GM12874 (cell line): ENCODE results near the gene MTFR1L.

Experiments used
- CTCF ChIP-seq: IDR thresholded peaks from 2 replicates; pipeline ENCODE4 v1.5.1; 2011; ENCODE audit warnings: low read depth, mild to moderate bottlenecking, control low read depth, low read length, moderate library complexity; ENCODE audit not compliant: insufficient read depth

MTFR1L gene

DNA sequence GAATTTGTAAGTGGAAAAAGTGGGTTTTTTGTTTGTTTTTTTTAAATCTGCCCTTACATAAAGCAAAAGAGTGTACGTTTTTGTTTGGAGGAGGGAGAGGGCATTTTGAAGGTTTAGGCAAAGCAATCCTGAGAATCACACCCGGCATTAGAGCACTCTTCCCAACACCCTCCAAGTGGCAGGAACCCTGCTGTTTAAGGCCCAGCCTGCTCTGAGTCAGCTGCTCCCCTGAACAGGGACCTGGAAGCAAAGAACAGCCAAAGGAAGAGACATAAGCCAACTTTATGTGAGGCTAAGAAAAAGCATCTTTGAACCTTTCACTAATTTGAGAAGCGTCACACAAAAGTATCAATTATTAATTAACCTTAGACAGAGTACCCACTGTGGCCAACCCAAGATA lies 16.9 kb downstream of the MTFR1L start:
- TF ChIP-seq CTCF = no peak

DNA sequence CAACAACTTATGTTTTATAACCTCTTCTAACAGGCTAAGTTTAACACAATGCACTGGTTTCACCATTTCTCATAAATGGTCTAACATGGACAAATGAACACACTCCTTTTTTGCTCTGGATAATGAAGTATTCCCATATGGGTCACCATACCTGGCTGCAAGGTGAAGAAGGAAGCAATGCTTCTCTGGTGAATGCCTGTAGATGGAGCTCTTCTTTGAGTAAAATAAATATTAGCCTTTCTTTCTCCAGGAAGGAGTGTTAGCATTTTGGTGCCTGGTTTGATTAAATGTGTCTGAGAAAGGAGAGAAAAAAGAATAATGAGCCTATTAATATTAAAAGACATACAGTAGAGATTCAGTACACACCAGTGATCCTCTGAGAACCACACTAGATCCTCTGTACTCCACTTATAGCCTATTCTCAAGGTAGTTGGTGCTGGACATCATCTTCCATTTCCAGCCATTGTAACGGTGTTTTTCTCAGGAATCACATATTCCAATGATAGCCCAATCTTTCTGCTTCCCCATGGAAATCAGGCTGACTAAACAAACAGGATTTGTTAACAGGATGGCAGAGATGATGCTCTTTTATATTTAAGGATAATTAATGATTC lies 17.6 kb downstream of the MTFR1L start:
- peak; percentile 33; the same call in 1 of the 2 replicates for TF ChIP-seq CTCF

- TF ChIP-seq CTCF = no peak
These were observed 23.7 kb downstream of the MTFR1L start for GRCh38 chr1:25843483-25843882.

DNA sequence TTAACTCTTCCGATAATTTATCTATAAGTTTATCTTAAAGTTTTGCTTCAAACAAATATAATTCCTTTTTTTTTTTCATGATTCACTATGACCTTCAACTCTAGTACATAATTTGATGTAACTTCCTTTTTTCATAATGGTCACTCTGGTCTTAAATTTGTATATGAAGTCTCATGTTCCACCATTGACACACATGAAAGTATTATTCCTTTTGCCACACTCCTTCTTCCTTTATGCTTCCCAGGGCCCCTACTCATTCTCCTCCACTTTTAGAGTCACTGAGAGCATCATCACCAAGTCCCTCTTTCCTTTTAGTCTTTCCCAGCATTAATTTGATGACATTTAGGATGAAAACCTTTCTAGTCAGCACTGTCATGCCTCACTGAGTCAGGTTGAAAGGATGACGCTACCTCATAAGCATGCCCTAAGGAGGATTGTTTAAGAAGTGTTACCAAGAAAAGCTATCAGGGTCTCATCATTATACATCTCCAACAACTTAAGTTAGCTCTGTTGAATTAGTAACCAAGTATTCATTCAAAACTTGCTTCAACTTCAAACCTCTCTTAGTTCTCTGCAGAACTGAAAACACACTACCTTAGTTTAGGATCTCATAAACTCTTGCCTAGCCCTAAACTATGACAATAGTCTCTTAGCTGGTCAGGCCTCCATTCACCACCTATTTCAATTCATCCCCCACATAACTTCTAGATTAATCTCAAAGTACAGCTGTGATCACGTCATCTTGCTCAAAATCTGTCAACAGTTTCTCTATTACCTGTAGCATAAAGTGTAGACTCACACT lies 25.0 kb downstream of the MTFR1L start:
- TF ChIP-seq CTCF = no peak

DNA sequence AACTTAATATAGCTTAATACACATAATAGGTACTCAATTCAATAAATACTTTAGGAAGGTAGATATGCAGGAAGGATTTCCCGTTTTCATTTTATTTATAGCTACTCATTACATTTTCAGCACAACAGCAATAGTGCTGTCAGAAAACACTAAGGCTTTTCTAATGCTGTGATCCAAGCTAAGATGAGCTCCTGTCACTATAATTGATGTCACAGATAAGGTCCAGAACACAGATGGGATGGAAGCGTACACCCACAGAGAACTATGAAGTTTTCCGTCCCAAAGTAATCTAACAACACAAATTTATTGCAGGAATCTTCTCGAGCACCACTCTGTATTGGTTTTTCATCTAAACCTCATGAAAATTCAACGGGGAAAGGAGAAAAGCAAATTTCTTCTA lies 25.9 kb downstream of the MTFR1L start:
- TF ChIP-seq CTCF = no peak

- no peak for TF ChIP-seq CTCF
These were observed 28.2 kb downstream of the MTFR1L start for GRCh38 chr1:25847929-25848328.

- TF ChIP-seq CTCF = no peak
These were observed 28.8 kb downstream of the MTFR1L start for GRCh38 chr1:25848531-25848930.
